WTC11 (cell line): ENCODE results near the gene COG8. TPM values are rescaled to one million over a fixed set of nuclear protein-coding genes. Genes with fewer than 3 reads are reported as not detected.

Experiments
- ATAC-seq: fragments of 200-7000 bp; cut with Tn5 transposase; 2 replicates; pipeline ENCODE4 v1.10.0; 2021; ENCODE audit warnings: mild to moderate bottlenecking, moderate library complexity
- CTCF ChIA-PET: fragments of 300-600 bp; sonication (Branson Sonifier 250); formaldehyde crosslinking; loops from one replicate; lab custom pipeline; 2021; ENCODE audit warnings: antibody characterized with exemption; lab: Charles Lee
- POLR2A ChIA-PET: fragments of 350-600 bp; sonication (Branson Sonifier 250); formaldehyde crosslinking; loops from one replicate; lab custom pipeline; 2021; ENCODE audit warnings: antibody characterized with exemption; lab: Charles Lee
- DNase-seq: peaks from one replicate; pipeline ENCODE4 v3.0.0; 2021; ENCODE audit warnings: low spot score
- H3K27ac Mint-ChIP-seq: 2 replicates; pipeline ENCODE4 v1.8.0; 2021; ENCODE audit warnings: mixed read lengths
- H3K27me3 Mint-ChIP-seq: 2 replicates; pipeline ENCODE4 v1.8.0; 2021; ENCODE audit warnings: low read depth, mild to moderate bottlenecking, moderate library complexity, mixed read lengths
- H3K36me3 Mint-ChIP-seq: 2 replicates; pipeline ENCODE4 v1.8.0; 2021; ENCODE audit warnings: mixed read lengths
- H3K4me1 Mint-ChIP-seq: 2 replicates; pipeline ENCODE4 v1.8.0; 2022; ENCODE audit warnings: mixed read lengths
- H3K4me3 Mint-ChIP-seq: 2 replicates; pipeline ENCODE4 v1.8.0; 2021; ENCODE audit warnings: mild to moderate bottlenecking, moderate library complexity, mixed read lengths
- H3K9me3 Mint-ChIP-seq: 2 replicates; pipeline ENCODE4 v1.8.0; 2021; ENCODE audit warnings: mixed read lengths
- CDX4 ChIP-seq: fragments of 250-450 bp; sonication (Bioruptor Pico); IDR thresholded peaks from 2 replicates; pipeline ENCODE4 v1.9.0; 2021; ENCODE audit warnings: moderate library complexity, mild to moderate bottlenecking, inconsistent platforms, borderline replicate concordance
- ESRRA ChIP-seq: sonication (generic); formaldehyde crosslinking; IDR thresholded peaks from 2 replicates; pipeline ENCODE4 v1.8.1; 2022; ENCODE audit warnings: mild to moderate bottlenecking, missing genetic modification reagents, borderline replicate concordance
- ETV6 ChIP-seq: sonication (generic); formaldehyde crosslinking; IDR thresholded peaks from 2 replicates; pipeline ENCODE4 v1.8.1; 2022; ENCODE audit warnings: mild to moderate bottlenecking, missing genetic modification reagents
- FOXP1 ChIP-seq: sonication (generic); formaldehyde crosslinking; IDR thresholded peaks from 2 replicates; pipeline ENCODE4 v1.8.0; 2022; ENCODE audit warnings: missing genetic modification reagents, mild to moderate bottlenecking, moderate library complexity, borderline replicate concordance
- GABPB1 ChIP-seq: sonication (generic); formaldehyde crosslinking; IDR thresholded peaks from 2 replicates; pipeline ENCODE4 v1.8.1; 2023; ENCODE audit warnings: mild to moderate bottlenecking, missing genetic modification reagents
- HMGA2 ChIP-seq: fragments of 250-450 bp; sonication (Bioruptor Pico); IDR thresholded peaks from 2 replicates; pipeline ENCODE4 v1.4.0; 2021; ENCODE audit warnings: mild to moderate bottlenecking, moderate library complexity
- JUN ChIP-seq: sonication (generic); formaldehyde crosslinking; IDR thresholded peaks from 2 replicates; pipeline ENCODE4 v1.8.0; 2023; ENCODE audit warnings: mild to moderate bottlenecking, missing genetic modification reagents
- MAX ChIP-seq: sonication (generic); formaldehyde crosslinking; IDR thresholded peaks from 2 replicates; pipeline ENCODE4 v1.8.0; 2022; ENCODE audit warnings: mild to moderate bottlenecking, missing genetic modification reagents
- MXD4 ChIP-seq: fragments of 250-450 bp; sonication (Bioruptor Pico); IDR thresholded peaks from 2 replicates; pipeline ENCODE4 v1.8.0; 2021; ENCODE audit warnings: mild to moderate bottlenecking, moderate library complexity, borderline replicate concordance
- NFATC4 ChIP-seq: fragments of 250-450 bp; sonication (Bioruptor Pico); IDR thresholded peaks from 2 replicates; pipeline ENCODE4 v1.9.0; 2021; ENCODE audit warnings: mild to moderate bottlenecking
- NR3C1 ChIP-seq: sonication (generic); formaldehyde crosslinking; conservative IDR thresholded peaks from 2 replicates; pipeline ENCODE4 v1.8.1; 2023; ENCODE audit warnings: low read depth, mild to moderate bottlenecking, missing genetic modification reagents
- PRDM15 ChIP-seq: sonication (generic); formaldehyde crosslinking; IDR thresholded peaks from 2 replicates; pipeline ENCODE4 v1.8.0; 2022; ENCODE audit warnings: missing genetic modification reagents
- RELA ChIP-seq: sonication (generic); formaldehyde crosslinking; IDR thresholded peaks from 2 replicates; pipeline ENCODE4 v1.8.1; 2022; ENCODE audit warnings: missing genetic modification reagents, mild to moderate bottlenecking, borderline replicate concordance
- RORB ChIP-seq: fragments of 250-450 bp; sonication (Bioruptor Pico); IDR thresholded peaks from 2 replicates; pipeline ENCODE4 v1.9.0; 2021; ENCODE audit warnings: mild to moderate bottlenecking
- SMAD3 ChIP-seq: sonication (generic); formaldehyde crosslinking; IDR thresholded peaks from 2 replicates; pipeline ENCODE4 v1.8.0; 2022; ENCODE audit warnings: missing genetic modification reagents, mild to moderate bottlenecking, borderline replicate concordance
- STAT6 ChIP-seq: sonication (generic); formaldehyde crosslinking; conservative IDR thresholded peaks from 2 replicates; pipeline ENCODE4 v1.8.1; 2023; ENCODE audit warnings: mild to moderate bottlenecking, low read depth, missing genetic modification reagents, moderate library complexity
- ZNF317 ChIP-seq: sonication (generic); formaldehyde crosslinking; IDR thresholded peaks from 2 replicates; pipeline ENCODE4 v1.8.1; 2023; ENCODE audit warnings: low read depth, mild to moderate bottlenecking, moderate library complexity, missing genetic modification reagents, borderline replicate concordance
- ZNF416 ChIP-seq: fragments of 250-450 bp; sonication (Bioruptor Pico); IDR thresholded peaks from 2 replicates; pipeline ENCODE4 v1.9.0; 2021; ENCODE audit warnings: mild to moderate bottlenecking, inconsistent platforms
- total RNA-seq: library from RNA; stranded (reverse); gene quantifications from 3 replicates; pipeline ENCODE4 v1.2.3, GENCODE V29; 2021

COG8 gene
- total RNA-seq, 1 experiment from 2014 or later: 56.5 TPM

- H3K36me3 Mint-ChIP-seq: peaks cover 70% of the 10 kb centered on the region
- ChIA-PET CTCF (no interaction called here), POLR2A (no interaction called here)
- no peaks in the 10 kb centered on the region for H3K4me1 Mint-ChIP-seq
- no peaks in the 10 kb centered on the region for H3K27me3 Mint-ChIP-seq
- H3K4me3 Mint-ChIP-seq: no peak overlapping the region
- ATAC-seq (no peak), DNase-seq (no peak)
- H3K9me3 Mint-ChIP-seq: no peaks in the 10 kb centered on the region
- peak overlapping the region; percentile 82; the same call in 1 of the 2 replicates for H3K27ac Mint-ChIP-seq
- TF ChIP-seq GABPB1 (CRISPR knock-in tag) (no peak), HMGA2 (no peak)
These were observed 19.3 kb downstream of the COG8 start for GRCh38 chr16:69319826-69320739.

GRCh38 chr16:69319381-69319780 lies 20.0 kb downstream of the COG8 start:
- Mint-ChIP-seq H3K4me3 (no peak overlapping the region), H3K27me3 (no peaks in the 10 kb centered on the region), H3K27ac (peak overlapping the region; percentile 82; the same call in 1 of the 2 replicates), H3K36me3 (peaks cover 64% of the 10 kb centered on the region), H3K4me1 (no peaks in the 10 kb centered on the region), H3K9me3 (no peaks in the 10 kb centered on the region)
- no peak for TF ChIP-seq CDX4 (CRISPR knock-in tag)
- TF ChIP-seq ETV6 (CRISPR knock-in tag): no peak
- no peak for TF ChIP-seq STAT6 (CRISPR knock-in tag)
- CTCF ChIA-PET: no interaction called here
- DNase-seq (no peak), ATAC-seq (no peak)
- POLR2A ChIA-PET: no interaction called here

- DNase-seq (no peak), ATAC-seq (no peak)
- ChIA-PET POLR2A (interaction anchor here (0.7 kb wide), 1 partner anchor 27 kb away, joined by 3 read pairs; no protein-coding TSS in a partner anchor), CTCF (no interaction called here)
- Mint-ChIP-seq H3K9me3 (no peaks in the 10 kb centered on the region), H3K27me3 (no peaks in the 10 kb centered on the region), H3K4me1 (no peaks in the 10 kb centered on the region), H3K4me3 (no peak overlapping the region), H3K27ac (no peak overlapping the region), H3K36me3 (peaks cover 61% of the 10 kb centered on the region)
- TF ChIP-seq MXD4: no peak
- no peak for TF ChIP-seq NR3C1 (CRISPR knock-in tag)
- TF ChIP-seq ZNF416 (CRISPR knock-in tag): no peak
These were observed 20.5 kb downstream of the COG8 start for GRCh38 chr16:69318911-69319289.

- POLR2A ChIA-PET: interaction anchor here (0.7 kb wide), 1 partner anchor 26 kb away, joined by 3 read pairs; no protein-coding TSS in a partner anchor
- CTCF ChIA-PET: interaction anchor here (1.0 kb wide), 1 partner anchor 78 kb away, joined by 3 read pairs; no protein-coding TSS in a partner anchor
- no peak overlapping the region for H3K4me3 Mint-ChIP-seq
- no peaks in the 10 kb centered on the region for H3K27me3 Mint-ChIP-seq
- no peak for DNase-seq
- H3K4me1 Mint-ChIP-seq: no peaks in the 10 kb centered on the region
- no peak overlapping the region for H3K27ac Mint-ChIP-seq
- ATAC-seq: no peak
- no peaks in the 10 kb centered on the region for H3K9me3 Mint-ChIP-seq
- H3K36me3 Mint-ChIP-seq: peaks cover 56% of the 10 kb centered on the region
- TF ChIP-seq NFATC4 (CRISPR knock-in tag): no peak
- TF ChIP-seq RELA (CRISPR knock-in tag): no peak
- TF ChIP-seq RORB (CRISPR knock-in tag): no peak
- TF ChIP-seq ESRRA (CRISPR knock-in tag): no peak
- TF ChIP-seq SMAD3: no peak
- no peak for TF ChIP-seq MAX (CRISPR knock-in tag)
- no peak for TF ChIP-seq JUN (CRISPR knock-in tag)
- TF ChIP-seq ZNF317 (CRISPR knock-in tag): no peak
- no peak for TF ChIP-seq PRDM15 (CRISPR knock-in tag)
- TF ChIP-seq FOXP1 (CRISPR knock-in tag): no peak
These were observed 21.0 kb downstream of the COG8 start for GRCh38 chr16:69318177-69318910.
